Measurements from ENCODE around the gene C14orf93. TPM values are rescaled to one million over a fixed set of nuclear protein-coding genes. Genes with fewer than 3 reads are reported as not detected.

The C14orf93 gene
- total and polyA plus RNA-seq, 9 of the 15 experiments (the other 6 are each of a cell fraction or from before 2014, with no cell fraction given) = 2.2 to 22.4 (median 16.1) TPM

GRCh38 chr14:23034498-23035302 is 24.8 kb upstream of the C14orf93 start, which contains the start of gene PSMB5 (continued):
- no peak for TF ChIP-seq ZNF175 (CRISPR knock-in tag; IDR thresholded peaks at IDR 0.05; ENCODE audit: low read depth)
- TF ChIP-seq NR4A1 (CRISPR knock-in tag; IDR thresholded peaks at IDR 0.05) = no peak
- TF ChIP-seq NR4A1 (tag; IDR thresholded peaks at IDR 0.05) = peak; percentile 69; the same call in 1 of the 2 replicates
- 0 out of 2 replicates have a peak, but pooled peaks have one; percentile 19 for TF ChIP-seq L3MBTL2 (IDR thresholded peaks at IDR 0.05)
- no peak for TF ChIP-seq SAFB (IDR thresholded peaks at IDR 0.05; ENCODE audit: borderline replicate concordance, low read depth, low read length)
- TF ChIP-seq FOXJ2 (tag; IDR thresholded peaks at IDR 0.05) = peak; percentile 82; the same call in 1 of the 2 replicates
- no peak for TF ChIP-seq KDM4B (IDR thresholded peaks at IDR 0.05; ENCODE audit: borderline replicate concordance in 2 of 2, low read depth in 1 of 2)
- no peak for TF ChIP-seq TBL1XR1 (IDR thresholded peaks at IDR 0.05; ENCODE audit: low read length in 2 of 2)
- no peak for TF ChIP-seq MCM3 (IDR thresholded peaks at IDR 0.05)
- TF ChIP-seq ZSCAN32 (CRISPR knock-in tag; IDR thresholded peaks at IDR 0.05) = no peak
- no peak for TF ChIP-seq HSF4 (CRISPR knock-in tag; IDR thresholded peaks at IDR 0.05; ENCODE audit: borderline replicate concordance)
- no peak for TF ChIP-seq SAFB2 (IDR thresholded peaks at IDR 0.05; ENCODE audit: borderline replicate concordance, low read depth, low read length, severe bottlenecking)
- no peak for TF ChIP-seq ARHGAP35 (IDR thresholded peaks at IDR 0.05; ENCODE audit: partially characterized antibody)
- no peak for TF ChIP-seq PYGO2 (tag; IDR thresholded peaks at IDR 0.05)
- peak in 1 of 2 experiments; percentile 99; a peak in 2 of 4 replicates for TF ChIP-seq CSDE1 (IDR thresholded peaks at IDR 0.05)
- TF ChIP-seq PRPF4 (IDR thresholded peaks at IDR 0.05; ENCODE audit: insufficient read depth, low read depth, low read length, poor library complexity, severe bottlenecking) = no peak
- TF ChIP-seq PHB2 (IDR thresholded peaks at IDR 0.05; ENCODE audit: low read depth) = no peak
